ENCODE measurements around the gene DHX32. TPM values are rescaled to one million over a fixed set of nuclear protein-coding genes. Genes with fewer than 3 reads are reported as not detected.

Gene DHX32
- total RNA-seq, 3 donors from 2014 or later (not counting 1 experiment from before 2014, with no cell fraction given): 6.9 to 11.9 (median 10.9) TPM

GRCh38 chr10:125840406-125840805 lies 40.7 kb downstream of the DHX32 start:
- no peaks in the 10 kb centered on the region for H3K4me1 Mint-ChIP-seq
- TF ChIP-seq, protein P1, sequence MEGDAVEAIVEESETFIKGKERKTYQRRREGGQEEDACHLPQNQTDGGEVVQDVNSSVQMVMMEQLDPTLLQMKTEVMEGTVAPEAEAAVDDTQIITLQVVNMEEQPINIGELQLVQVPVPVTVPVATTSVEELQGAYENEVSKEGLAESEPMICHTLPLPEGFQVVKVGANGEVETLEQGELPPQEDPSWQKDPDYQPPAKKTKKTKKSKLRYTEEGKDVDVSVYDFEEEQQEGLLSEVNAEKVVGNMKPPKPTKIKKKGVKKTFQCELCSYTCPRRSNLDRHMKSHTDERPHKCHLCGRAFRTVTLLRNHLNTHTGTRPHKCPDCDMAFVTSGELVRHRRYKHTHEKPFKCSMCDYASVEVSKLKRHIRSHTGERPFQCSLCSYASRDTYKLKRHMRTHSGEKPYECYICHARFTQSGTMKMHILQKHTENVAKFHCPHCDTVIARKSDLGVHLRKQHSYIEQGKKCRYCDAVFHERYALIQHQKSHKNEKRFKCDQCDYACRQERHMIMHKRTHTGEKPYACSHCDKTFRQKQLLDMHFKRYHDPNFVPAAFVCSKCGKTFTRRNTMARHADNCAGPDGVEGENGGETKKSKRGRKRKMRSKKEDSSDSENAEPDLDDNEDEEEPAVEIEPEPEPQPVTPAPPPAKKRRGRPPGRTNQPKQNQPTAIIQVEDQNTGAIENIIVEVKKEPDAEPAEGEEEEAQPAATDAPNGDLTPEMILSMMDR (IDR thresholded peaks at IDR 0.05): no peak
- 98% methylated on average over 9 of the region's 9 CpGs for WGBS (ENCODE audit: insufficient coverage)
- intact Hi-C loops (cut with micrococcal nuclease): no loop called here
- H3K4me3 Mint-ChIP-seq: no peak overlapping the region
- DNase-seq (no peak), ATAC-seq (no peak)
- H3K27me3 ChIP-seq (ENCODE audit: control insufficient read depth, insufficient read depth, low read length): no peaks in the 10 kb centered on the region
- peaks cover 55% of the 10 kb centered on the region for H3K36me3 ChIP-seq (ENCODE audit: control insufficient read depth, insufficient read depth, low read length)
- H3K27ac Mint-ChIP-seq: no peak overlapping the region
- H3K9me3 ChIP-seq (ENCODE audit: control insufficient read depth, insufficient read depth, low read length): no peaks in the 10 kb centered on the region
- no peaks in the 10 kb centered on the region for H3K9me3 Mint-ChIP-seq
- H3K4me3 ChIP-seq (ENCODE audit: low read length): no peak overlapping the region
- no peak overlapping the region for H3K27ac ChIP-seq (ENCODE audit: low read length)
- peaks cover 16% of the 10 kb centered on the region for H3K36me3 Mint-ChIP-seq
- H3K4me1 ChIP-seq (ENCODE audit: control insufficient read depth, insufficient read depth, low read length): no peaks in the 10 kb centered on the region
- H3K27me3 Mint-ChIP-seq (ENCODE audit: low read depth in 2 of 2): no peaks in the 10 kb centered on the region

- H3K36me3 ChIP-seq (ENCODE audit: control insufficient read depth, insufficient read depth, low read length): peaks cover 59% of the 10 kb centered on the region
- ATAC-seq: no peak
- 98% methylated on average over 9 of the region's 9 CpGs for WGBS (ENCODE audit: insufficient coverage)
Observed at GRCh38 chr10:125838802-125839575, 42.1 kb downstream of the DHX32 start.

GRCh38 chr10:125836746-125837145 lies 44.3 kb downstream of the DHX32 start:
- no peaks in the 10 kb centered on the region for H3K27me3 Mint-ChIP-seq (ENCODE audit: low read depth in 2 of 2)
- peaks cover 73% of the 10 kb centered on the region for H3K36me3 ChIP-seq (ENCODE audit: control insufficient read depth, insufficient read depth, low read length)
- no peak for ATAC-seq

More at GRCh38 chr10:125838802-125839575, 42.1 kb downstream of the DHX32 start:
- H3K4me1 Mint-ChIP-seq: no peaks in the 10 kb centered on the region
- Histone ChIP-seq H3K4me3 (ENCODE audit: low read length) (no peak overlapping the region), H3K9me3 (ENCODE audit: control insufficient read depth, insufficient read depth, low read length) (no peaks in the 10 kb centered on the region), H3K4me1 (ENCODE audit: control insufficient read depth, insufficient read depth, low read length) (no peaks in the 10 kb centered on the region), H3K27me3 (ENCODE audit: control insufficient read depth, insufficient read depth, low read length) (no peaks in the 10 kb centered on the region), H3K27ac (ENCODE audit: low read length) (no peak overlapping the region)
- no peaks in the 10 kb centered on the region for H3K9me3 Mint-ChIP-seq
- peaks cover 19% of the 10 kb centered on the region for H3K36me3 Mint-ChIP-seq
- DNase-seq: no peak
- intact Hi-C loops (cut with micrococcal nuclease): no loop called here
- TF ChIP-seq, protein P1 (IDR thresholded peaks at IDR 0.05): no peak
- H3K27me3 Mint-ChIP-seq (ENCODE audit: low read depth in 2 of 2): no peaks in the 10 kb centered on the region
- no peak overlapping the region for H3K4me3 Mint-ChIP-seq
- no peak overlapping the region for H3K27ac Mint-ChIP-seq

More at GRCh38 chr10:125836746-125837145, 44.3 kb downstream of the DHX32 start:
- Histone ChIP-seq H3K27me3 (ENCODE audit: control insufficient read depth, insufficient read depth, low read length) (no peaks in the 10 kb centered on the region), H3K4me3 (ENCODE audit: low read length) (no peak overlapping the region), H3K27ac (ENCODE audit: low read length) (no peak overlapping the region), H3K9me3 (ENCODE audit: control insufficient read depth, insufficient read depth, low read length) (no peaks in the 10 kb centered on the region), H3K4me1 (ENCODE audit: control insufficient read depth, insufficient read depth, low read length) (no peaks in the 10 kb centered on the region)
- intact Hi-C loops (cut with micrococcal nuclease): no loop called here
- Mint-ChIP-seq H3K36me3 (peaks cover 25% of the 10 kb centered on the region), H3K9me3 (no peaks in the 10 kb centered on the region), H3K27ac (no peak overlapping the region), H3K4me3 (no peak overlapping the region), H3K4me1 (no peaks in the 10 kb centered on the region)
- 94% methylated on average over 2 of the region's 2 CpGs for WGBS (ENCODE audit: insufficient coverage)
- TF ChIP-seq, protein P1 (IDR thresholded peaks at IDR 0.05): no peak
- DNase-seq: no peak
